ENCODE data around the gene LAPTM4A.

Gene LAPTM4A

GRCh38 chr2:20025065-20025786 lies 26.2 kb downstream of the LAPTM4A start:
- in situ Hi-C loops (cut with HindIII; ENCODE audit: low sequenced_read_pairs) = no loop called here

- in situ Hi-C loops (cut with HindIII; ENCODE audit: low sequenced_read_pairs) = no loop called here
These were observed 27.7 kb downstream of the LAPTM4A start for GRCh38 chr2:20023688-20024087.

- in situ Hi-C loops (cut with HindIII; ENCODE audit: low sequenced_read_pairs) = no loop called here
These were observed 29.9 kb downstream of the LAPTM4A start for GRCh38 chr2:20021405-20022009.

GRCh38 chr2:20019747-20020146 lies 31.7 kb downstream of the LAPTM4A start:
- in situ Hi-C loops (cut with HindIII; ENCODE audit: low sequenced_read_pairs) = no loop called here

GRCh38 chr2:20018601-20019152 lies 32.8 kb downstream of the LAPTM4A start:
- in situ Hi-C loops (cut with HindIII; ENCODE audit: low sequenced_read_pairs) = no loop called here

- in situ Hi-C loops (cut with HindIII; ENCODE audit: low sequenced_read_pairs) = no loop called here
These were observed 35.1 kb downstream of the LAPTM4A start for GRCh38 chr2:20016346-20016745.

- in situ Hi-C loops (cut with HindIII; ENCODE audit: low sequenced_read_pairs) = no loop called here
These were observed 35.8 kb downstream of the LAPTM4A start for GRCh38 chr2:20015482-20016083.

- in situ Hi-C loops (cut with HindIII; ENCODE audit: low sequenced_read_pairs) = no loop called here
These were observed 38.1 kb downstream of the LAPTM4A start for GRCh38 chr2:20013126-20013849.

GRCh38 chr2:20012282-20013125 lies 38.9 kb downstream of the LAPTM4A start, which contains the start of gene MATN3:
MATN3 (minus strand) TSS chr2:20012668; CDS start chr2:20012631, 37 bp downstream.
- in situ Hi-C loops (cut with HindIII; ENCODE audit: low sequenced_read_pairs) = no loop called here

GRCh38 chr2:20012032-20012281 lies 39.5 kb downstream of the LAPTM4A start:
- in situ Hi-C loops (cut with HindIII; ENCODE audit: low sequenced_read_pairs) = no loop called here

- in situ Hi-C loops (cut with HindIII; ENCODE audit: low sequenced_read_pairs) = no loop called here
These were observed 40.0 kb downstream of the LAPTM4A start for GRCh38 chr2:20011276-20012031.

- in situ Hi-C loops (cut with HindIII; ENCODE audit: low sequenced_read_pairs) = no loop called here
These were observed 42.7 kb downstream of the LAPTM4A start for GRCh38 chr2:20008703-20009102.

GRCh38 chr2:20005891-20006470 lies 45.4 kb downstream of the LAPTM4A start:
- in situ Hi-C loops (cut with HindIII; ENCODE audit: low sequenced_read_pairs) = no loop called here

- in situ Hi-C loops (cut with HindIII; ENCODE audit: low sequenced_read_pairs) = no loop called here
These were observed 46.3 kb downstream of the LAPTM4A start for GRCh38 chr2:20005067-20005627.

- in situ Hi-C loops (cut with HindIII; ENCODE audit: low sequenced_read_pairs) = no loop called here
These were observed 50.0 kb downstream of the LAPTM4A start for GRCh38 chr2:20001361-20001863.

- in situ Hi-C loops (cut with HindIII; ENCODE audit: low sequenced_read_pairs) = no loop called here
These were observed 57.7 kb downstream of the LAPTM4A start for GRCh38 chr2:19993731-19994130.

GRCh38 chr2:19991895-19992294 lies 59.5 kb downstream of the LAPTM4A start:
- in situ Hi-C loops (cut with HindIII; ENCODE audit: low sequenced_read_pairs) = no loop called here

GRCh38 chr2:19990416-19990728 lies 61.1 kb downstream of the LAPTM4A start:
- in situ Hi-C loops (cut with HindIII; ENCODE audit: low sequenced_read_pairs) = no loop called here
